Osteoblast (primary cell): Measurements from ENCODE around the gene TRMT112. TPM values are rescaled to one million over a fixed set of nuclear protein-coding genes. Genes with fewer than 3 reads are reported as not detected.

ENCODE experiments used
- DNase-seq: peaks from one replicate; pipeline ENCODE4 v3.0.0; 2011; ENCODE audit warnings: low spot score, mixed read lengths; ENCODE audit not compliant: insufficient read length; ENCODE audit errors: missing footprints
- H2AFZ ChIP-seq: 2 replicates; pipeline ENCODE4 v1.6.0; 2011; ENCODE audit warnings: mild to moderate bottlenecking, low read length
- H3K27ac ChIP-seq: 2 replicates; pipeline ENCODE4 v1.5.1; 2011; ENCODE audit warnings: mild to moderate bottlenecking, low read depth, low read length, moderate library complexity
- H3K27me3 ChIP-seq: 2 replicates; pipeline ENCODE4 v1.6.0; 2012; ENCODE audit warnings: mild to moderate bottlenecking, control low read depth, inconsistent platforms, low read length, moderate library complexity; ENCODE audit not compliant: insufficient read depth
- H3K36me3 ChIP-seq: 2 replicates; pipeline ENCODE4 v1.5.1; 2011; ENCODE audit warnings: mild to moderate bottlenecking, low read length, control low read depth, moderate library complexity; ENCODE audit not compliant: insufficient read depth
- H3K4me1 ChIP-seq: 2 replicates; pipeline ENCODE4 v1.5.1; 2011; ENCODE audit warnings: mild to moderate bottlenecking, low read length, control low read depth, moderate library complexity; ENCODE audit not compliant: insufficient read depth
- H3K4me2 ChIP-seq: 2 replicates; pipeline ENCODE4 v1.6.0; 2011; ENCODE audit warnings: mild to moderate bottlenecking, low read length; ENCODE audit not compliant: insufficient read depth
- H3K4me3 ChIP-seq: fragments of 200-600 bp; sonication (generic); 3 replicates; pipeline ENCODE4 v1.5.1; 2012; ENCODE audit warnings: mild to moderate bottlenecking, low read length, inconsistent platforms; ENCODE audit not compliant: insufficient read depth
- H3K79me2 ChIP-seq: 2 replicates; pipeline ENCODE4 v1.6.0; 2012; ENCODE audit warnings: mild to moderate bottlenecking, low read length, control low read depth, inconsistent platforms; ENCODE audit not compliant: insufficient read depth
- H3K9me3 ChIP-seq: 2 replicates; pipeline ENCODE4 v1.5.1; 2011; ENCODE audit warnings: low read depth, low read length, control low read depth
- H4K20me1 ChIP-seq: 2 replicates; pipeline ENCODE4 v1.6.0; 2012; ENCODE audit warnings: mild to moderate bottlenecking, low read length, control low read depth; ENCODE audit not compliant: insufficient read depth
- total RNA-seq: library from RNA; depleted of rRNA; stranded (reverse); fragments of >200 nt; gene quantifications from 2 replicates; pipeline ENCODE4 v1.2.3, GENCODE V29; 2012
- TF ChIP-seq, protein P1 (sequence below): IDR thresholded peaks from 2 replicates; pipeline ENCODE4 v1.5.1; 2011; ENCODE audit warnings: mild to moderate bottlenecking, low read depth, low read length, moderate library complexity; ENCODE audit errors: extremely low read depth

TRMT112 gene
- total RNA-seq, 1 donor = 123 TPM

DNA sequence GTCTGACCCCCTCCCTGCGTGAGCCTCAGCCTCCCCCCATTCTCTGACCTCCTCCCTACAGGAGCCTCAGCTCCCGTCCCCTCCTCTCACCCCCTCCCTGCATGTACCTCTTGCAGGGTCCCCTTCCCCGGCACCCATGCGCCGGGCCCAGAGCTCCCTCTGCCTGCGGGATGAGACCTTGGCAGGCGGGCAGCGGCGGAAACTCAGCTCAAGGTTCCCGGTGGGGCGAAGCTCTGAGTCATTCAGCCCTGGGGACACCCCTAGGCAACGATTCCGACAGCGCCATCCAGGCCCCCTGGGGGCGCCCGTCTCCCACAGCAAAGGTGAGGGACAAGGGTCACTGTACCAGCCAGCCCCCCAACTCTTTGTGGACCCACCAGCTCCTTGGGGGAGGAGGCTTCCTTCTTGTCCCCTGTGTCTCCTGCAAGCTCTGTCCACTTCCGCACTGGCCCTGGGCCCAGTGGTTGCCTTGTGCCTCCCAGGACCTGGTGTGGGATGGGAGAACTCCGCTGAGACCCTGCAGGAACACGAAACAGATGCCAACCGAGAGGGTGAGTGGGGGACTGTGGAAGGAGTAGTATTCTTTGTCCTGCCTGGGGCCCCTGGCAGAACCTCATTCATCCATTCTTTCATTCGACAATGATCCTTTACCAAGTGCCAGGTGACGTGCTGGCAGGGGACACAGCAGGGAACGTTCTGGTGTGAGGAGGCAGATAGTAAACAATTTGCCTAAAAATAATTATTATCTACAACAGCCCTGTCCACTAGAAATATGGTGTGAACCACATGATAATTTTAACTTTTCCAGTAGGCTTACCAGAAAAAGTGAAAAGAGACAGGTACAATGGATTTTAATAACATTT, 38.0 kb upstream of the TRMT112 start:
- peak; percentile 100 for DNase-seq
- TF ChIP-seq, protein P1, sequence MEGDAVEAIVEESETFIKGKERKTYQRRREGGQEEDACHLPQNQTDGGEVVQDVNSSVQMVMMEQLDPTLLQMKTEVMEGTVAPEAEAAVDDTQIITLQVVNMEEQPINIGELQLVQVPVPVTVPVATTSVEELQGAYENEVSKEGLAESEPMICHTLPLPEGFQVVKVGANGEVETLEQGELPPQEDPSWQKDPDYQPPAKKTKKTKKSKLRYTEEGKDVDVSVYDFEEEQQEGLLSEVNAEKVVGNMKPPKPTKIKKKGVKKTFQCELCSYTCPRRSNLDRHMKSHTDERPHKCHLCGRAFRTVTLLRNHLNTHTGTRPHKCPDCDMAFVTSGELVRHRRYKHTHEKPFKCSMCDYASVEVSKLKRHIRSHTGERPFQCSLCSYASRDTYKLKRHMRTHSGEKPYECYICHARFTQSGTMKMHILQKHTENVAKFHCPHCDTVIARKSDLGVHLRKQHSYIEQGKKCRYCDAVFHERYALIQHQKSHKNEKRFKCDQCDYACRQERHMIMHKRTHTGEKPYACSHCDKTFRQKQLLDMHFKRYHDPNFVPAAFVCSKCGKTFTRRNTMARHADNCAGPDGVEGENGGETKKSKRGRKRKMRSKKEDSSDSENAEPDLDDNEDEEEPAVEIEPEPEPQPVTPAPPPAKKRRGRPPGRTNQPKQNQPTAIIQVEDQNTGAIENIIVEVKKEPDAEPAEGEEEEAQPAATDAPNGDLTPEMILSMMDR = peak; percentile 81
- H2AFZ ChIP-seq = peak overlapping the region; percentile 96
- peaks cover 27% of the 10 kb centered on the region for H3K4me1 ChIP-seq
- H3K4me2 ChIP-seq = peak overlapping the region; percentile 83
- H3K27me3 ChIP-seq = no peaks in the 10 kb centered on the region
- H3K79me2 ChIP-seq = peaks cover 16% of the 10 kb centered on the region
- peak overlapping the region; percentile 67 for H3K4me3 ChIP-seq
- H3K36me3 ChIP-seq = no peaks in the 10 kb centered on the region
- peaks cover 5% of the 10 kb centered on the region for H4K20me1 ChIP-seq
- H3K27ac ChIP-seq = peak overlapping the region; percentile 27
- H3K9me3 ChIP-seq = no peaks in the 10 kb centered on the region

DNA sequence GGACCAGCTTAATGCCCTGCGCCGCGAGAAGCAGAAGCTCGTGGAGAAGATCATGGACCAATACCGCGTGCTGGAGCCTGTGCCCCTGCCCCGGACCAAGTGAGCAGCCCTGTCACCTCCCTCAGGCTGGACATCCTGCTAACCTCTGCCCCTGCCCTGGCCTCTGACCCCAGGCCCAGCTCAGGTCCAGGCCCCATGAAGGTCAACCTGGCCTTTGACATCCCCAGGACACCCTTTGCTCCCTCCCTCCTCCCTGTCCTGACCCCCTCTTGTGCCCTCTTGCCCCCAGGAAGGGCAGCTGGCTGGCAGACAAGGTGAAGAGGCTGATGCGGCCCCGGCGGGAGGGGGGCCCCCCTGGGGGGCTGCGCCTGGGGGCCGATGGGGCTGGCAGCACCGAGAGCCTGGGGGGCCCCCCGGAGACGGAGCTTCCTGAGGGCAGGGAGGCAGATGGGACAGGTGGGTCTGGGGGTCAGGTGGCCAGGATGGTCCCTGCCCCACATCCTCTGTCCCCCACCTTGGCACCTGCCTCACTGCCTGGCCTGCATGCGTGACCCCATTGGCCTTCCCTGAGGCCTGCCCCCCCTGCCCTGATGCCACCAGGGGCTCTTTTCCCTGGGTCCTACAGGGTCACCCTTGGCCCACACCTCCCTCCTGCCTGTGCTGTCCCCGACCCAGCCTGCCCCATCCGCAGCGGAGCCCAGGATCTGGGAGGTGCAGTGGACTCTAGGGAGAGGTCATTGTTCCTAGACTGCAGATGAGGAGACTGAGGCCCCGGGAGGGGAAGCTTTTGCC, 36.6 kb upstream of the TRMT112 start:
- TF ChIP-seq, protein P1 = no peak

DNA sequence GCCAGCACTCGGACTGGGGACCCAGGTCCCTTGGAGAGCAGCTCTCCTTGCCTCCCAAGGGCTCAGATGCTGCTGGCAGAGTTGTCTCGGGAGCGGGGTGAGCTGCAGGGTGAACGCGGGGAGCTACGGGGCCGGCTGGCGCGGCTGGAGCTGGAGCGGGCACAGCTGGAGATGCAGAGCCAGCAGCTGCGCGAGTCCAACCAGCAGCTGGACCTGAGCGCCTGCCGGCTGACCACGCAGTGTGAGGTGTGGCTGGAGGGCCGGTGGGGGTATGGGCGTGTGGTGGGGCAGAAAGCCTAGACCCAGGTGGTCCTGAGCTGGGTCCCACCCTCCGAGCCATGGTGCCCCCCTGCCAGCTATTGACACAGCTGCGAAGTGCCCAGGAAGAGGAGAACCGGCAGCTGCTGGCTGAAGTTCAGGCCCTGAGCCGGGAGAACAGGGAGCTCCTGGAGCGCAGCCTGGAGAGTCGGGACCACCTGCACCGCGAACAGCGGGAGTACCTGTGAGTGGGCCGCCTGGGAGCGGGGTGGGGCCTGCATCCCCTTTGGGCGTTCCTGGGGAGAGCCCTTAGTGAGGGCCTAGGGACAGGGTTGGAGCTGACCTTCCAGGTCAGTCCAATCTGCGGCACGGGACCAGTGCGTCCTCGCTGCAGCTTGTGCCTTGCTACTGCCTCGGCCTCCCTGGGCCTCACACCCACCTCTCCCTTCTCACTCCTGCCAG, 35.8 kb upstream of the TRMT112 start:
- Histone ChIP-seq H3K36me3 (no peaks in the 10 kb centered on the region), H3K27ac (no peak overlapping the region), H3K79me2 (peaks cover under 1% of the 10 kb centered on the region), H3K27me3 (no peaks in the 10 kb centered on the region), H2AFZ (no peak overlapping the region), H4K20me1 (no peaks in the 10 kb centered on the region), H3K9me3 (no peaks in the 10 kb centered on the region), H3K4me2 (no peak overlapping the region), H3K4me1 (peaks cover 11% of the 10 kb centered on the region), H3K4me3 (no peak overlapping the region)
- TF ChIP-seq, protein P1 = no peak
- DNase-seq = no peak

More for the DNA sequence above, 36.6 kb upstream of the TRMT112 start:
- Histone ChIP-seq H3K36me3 (no peaks in the 10 kb centered on the region), H4K20me1 (no peaks in the 10 kb centered on the region), H3K27ac (no peak overlapping the region), H3K79me2 (peaks cover 3% of the 10 kb centered on the region), H3K4me2 (no peak overlapping the region), H3K4me1 (peaks cover 17% of the 10 kb centered on the region), H2AFZ (no peak overlapping the region), H3K27me3 (no peaks in the 10 kb centered on the region), H3K9me3 (no peaks in the 10 kb centered on the region), H3K4me3 (no peak overlapping the region)
- no peak for DNase-seq
